GM10248 (cell line): Measurements from ENCODE around the gene MORF4L1.
"Not testable (repeated sequence)": the region's sequence is repeated elsewhere in the genome, so short reads cannot be mapped to it uniquely, and the experiment has no call there.

Source experiments
- CTCF ChIA-PET: fragments of 300-600 bp; sonication (Branson Sonifier 250); formaldehyde crosslinking; extraction: SDS; loops from one replicate; lab custom pipeline; 2021; ENCODE audit warnings: antibody characterized with exemption; lab: Yijun Ruan, JAX
- POLR2A ChIA-PET: fragments of 350-650 bp; sonication (Branson Sonifier 250); formaldehyde crosslinking; extraction: SDS; loops from one replicate; lab custom pipeline; 2020; ENCODE audit warnings: antibody characterized with exemption; lab: Yijun Ruan, JAX
- DNase-seq: peaks from one replicate; pipeline ENCODE4 v3.0.0; 2012; ENCODE audit errors: extremely low spot score
- TF ChIP-seq, protein P1 (sequence below): IDR thresholded peaks from 2 replicates; pipeline ENCODE4 v1.5.1; 2012; ENCODE audit warnings: mild to moderate bottlenecking, low read depth; ENCODE audit errors: extremely low read depth, missing control alignments, control extremely low read depth

MORF4L1 gene

DNA sequence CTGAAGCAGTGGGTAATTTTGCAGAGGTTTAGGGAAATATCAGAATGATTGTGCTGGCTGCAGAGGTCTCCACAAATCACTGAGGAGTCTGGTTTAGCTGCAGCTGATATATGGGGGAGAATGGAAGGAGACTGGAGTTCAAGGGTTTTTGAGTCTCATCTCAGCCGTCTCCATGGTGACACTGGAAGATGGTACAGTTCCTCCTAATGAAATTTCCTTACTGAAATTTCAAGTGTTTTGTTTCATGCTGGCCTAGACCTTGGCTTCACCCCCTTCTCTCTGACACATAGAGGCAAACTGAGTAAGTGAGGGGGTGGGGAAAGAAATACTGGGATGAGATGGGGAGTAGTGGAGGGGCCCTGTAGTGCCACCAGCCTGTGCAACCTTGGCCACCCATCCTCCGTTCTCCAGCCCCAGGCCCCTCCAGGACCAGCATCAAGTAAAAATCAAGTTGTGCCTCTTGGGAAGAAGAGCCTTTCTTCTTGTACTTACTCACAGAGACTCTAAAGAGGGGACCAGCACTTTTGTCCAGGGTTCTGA is 17.8 kb upstream of the MORF4L1 start:
- no peak for DNase-seq
- TF ChIP-seq, protein P1, sequence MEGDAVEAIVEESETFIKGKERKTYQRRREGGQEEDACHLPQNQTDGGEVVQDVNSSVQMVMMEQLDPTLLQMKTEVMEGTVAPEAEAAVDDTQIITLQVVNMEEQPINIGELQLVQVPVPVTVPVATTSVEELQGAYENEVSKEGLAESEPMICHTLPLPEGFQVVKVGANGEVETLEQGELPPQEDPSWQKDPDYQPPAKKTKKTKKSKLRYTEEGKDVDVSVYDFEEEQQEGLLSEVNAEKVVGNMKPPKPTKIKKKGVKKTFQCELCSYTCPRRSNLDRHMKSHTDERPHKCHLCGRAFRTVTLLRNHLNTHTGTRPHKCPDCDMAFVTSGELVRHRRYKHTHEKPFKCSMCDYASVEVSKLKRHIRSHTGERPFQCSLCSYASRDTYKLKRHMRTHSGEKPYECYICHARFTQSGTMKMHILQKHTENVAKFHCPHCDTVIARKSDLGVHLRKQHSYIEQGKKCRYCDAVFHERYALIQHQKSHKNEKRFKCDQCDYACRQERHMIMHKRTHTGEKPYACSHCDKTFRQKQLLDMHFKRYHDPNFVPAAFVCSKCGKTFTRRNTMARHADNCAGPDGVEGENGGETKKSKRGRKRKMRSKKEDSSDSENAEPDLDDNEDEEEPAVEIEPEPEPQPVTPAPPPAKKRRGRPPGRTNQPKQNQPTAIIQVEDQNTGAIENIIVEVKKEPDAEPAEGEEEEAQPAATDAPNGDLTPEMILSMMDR: no peak
- ChIA-PET CTCF (interaction anchor here (1.0 kb wide), 1 partner anchor 22 kb away, joined by 3 read pairs; no protein-coding TSS in a partner anchor), POLR2A (no interaction called here)

DNA sequence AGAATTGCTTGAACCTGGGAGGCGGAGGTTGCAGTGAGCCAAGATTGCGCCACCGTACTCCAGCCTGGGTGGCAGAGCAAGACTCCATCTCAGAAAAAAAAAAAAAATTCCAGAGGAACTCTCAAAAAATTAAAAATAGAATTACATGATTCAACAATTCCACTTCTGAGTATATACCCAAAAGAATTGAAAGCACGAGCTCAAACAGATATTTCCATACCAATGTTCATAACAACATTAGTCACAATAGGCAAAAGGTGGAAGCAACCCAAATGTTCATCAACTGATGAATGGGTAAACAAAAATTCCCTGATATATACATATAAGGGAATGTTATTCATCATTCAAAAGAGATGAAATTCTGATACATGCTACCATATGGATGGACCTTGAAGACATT is 16.9 kb upstream of the MORF4L1 start:
- ChIA-PET POLR2A (no interaction called here), CTCF (interaction anchor here (1.2 kb wide), 1 partner anchor 10 kb away, joined by 3 read pairs; no protein-coding TSS in a partner anchor)
- TF ChIP-seq, protein P1: no peak
- no peak for DNase-seq

DNA sequence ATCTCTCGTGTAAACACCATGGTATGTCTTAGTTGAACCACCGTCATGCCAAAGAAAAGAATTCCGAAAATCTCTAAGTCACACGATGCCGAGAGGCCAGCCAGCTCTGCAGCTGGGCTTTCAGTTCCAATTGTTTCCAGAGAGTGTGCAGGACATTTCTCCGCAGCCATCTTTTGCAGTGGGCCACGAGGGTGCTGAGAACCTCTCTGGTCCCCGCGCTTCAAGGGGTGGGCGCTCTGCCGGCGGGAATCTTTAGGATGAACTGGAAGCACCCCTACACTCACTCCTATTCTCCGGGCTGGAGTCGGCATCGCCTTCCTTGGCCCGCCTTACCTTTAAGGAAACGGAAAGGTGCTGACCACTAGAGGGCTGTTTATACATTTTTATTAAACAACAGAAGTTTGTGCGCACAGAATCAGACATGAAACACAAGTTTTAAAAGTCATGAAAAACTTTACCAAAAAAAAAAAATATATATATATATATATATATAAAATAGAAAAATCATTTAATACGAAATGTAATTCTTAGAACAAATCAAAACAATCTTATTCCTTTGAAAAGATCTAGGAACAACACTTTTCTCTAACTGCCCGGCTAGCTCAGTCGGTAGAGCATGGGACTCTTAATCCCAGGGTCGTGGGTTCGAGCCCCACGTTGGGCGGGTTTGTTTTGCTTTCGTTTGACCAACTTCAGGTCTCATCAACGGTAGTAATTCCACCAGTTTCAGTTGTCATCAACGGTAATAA is 12.5 kb upstream of the MORF4L1 start:
- POLR2A ChIA-PET: interaction anchor here (1.1 kb wide), 1 partner anchor 32 kb away, joined by 3 read pairs; no protein-coding TSS in a partner anchor
- TF ChIP-seq, protein P1: peak; percentile 68
- DNase-seq: peak; percentile 73
- CTCF ChIA-PET: interaction anchor here (0.7 to 1.5 kb wide), 7 partner anchors 9 to 90 kb away, joined by 3 to 7 read pairs (median 3); partner anchors contain the start of gene MORF4L1

DNA sequence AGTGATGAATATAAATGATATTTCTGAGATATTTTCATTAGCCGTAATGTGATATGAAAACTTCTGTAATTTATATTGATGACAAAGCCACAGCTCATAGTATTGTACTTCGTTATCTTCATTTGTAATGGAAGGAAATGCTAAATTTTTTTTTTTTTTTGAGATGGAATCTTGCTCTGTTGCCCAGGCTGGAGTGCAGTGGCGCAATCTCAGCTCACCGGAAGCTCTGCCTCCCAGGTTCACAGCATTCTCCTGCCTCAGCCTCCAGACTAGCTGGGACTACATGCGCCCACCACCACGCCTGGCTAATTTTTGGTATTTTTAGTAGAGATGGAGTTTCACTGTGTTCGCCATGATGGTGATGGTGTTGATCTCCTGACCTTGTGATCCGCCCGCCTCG is 7.1 kb upstream of the MORF4L1 start:
- POLR2A ChIA-PET: interaction anchor here (0.7 kb wide), 1 partner anchor 30 kb away, joined by 4 read pairs; no protein-coding TSS in a partner anchor
- CTCF ChIA-PET: interaction anchor here (0.8 to 1.1 kb wide), 2 partner anchors 9 to 53 kb away, joined by 3 read pairs; no protein-coding TSS in a partner anchor
- not testable (repeated sequence) for DNase-seq

DNA sequence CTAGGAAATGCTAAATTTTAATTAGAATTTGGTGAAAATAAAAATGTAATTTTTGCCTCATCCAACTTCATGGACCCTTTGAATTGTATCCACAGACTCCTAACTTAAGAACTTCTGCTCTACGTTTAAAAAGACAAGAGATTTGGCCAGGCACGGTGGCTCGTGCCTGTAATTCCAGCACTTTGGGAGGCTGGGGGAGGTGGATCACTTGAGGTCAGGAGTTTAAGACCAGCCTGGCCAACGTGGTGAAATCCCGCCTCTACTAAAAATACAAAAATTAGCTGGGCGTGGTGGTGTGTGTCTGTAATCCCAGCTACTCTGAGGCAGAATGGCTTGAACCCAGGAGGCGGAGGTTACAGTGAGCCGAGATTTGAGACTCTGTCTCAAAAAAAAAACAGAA is 6.7 kb upstream of the MORF4L1 start:
- ChIA-PET POLR2A (interaction anchor here (0.7 kb wide), 1 partner anchor 31 kb away, joined by 4 read pairs; no protein-coding TSS in a partner anchor), CTCF (interaction anchor here (1.1 kb wide), 1 partner anchor 54 kb away, joined by 3 read pairs; no protein-coding TSS in a partner anchor)
- not testable (repeated sequence) for DNase-seq

DNA sequence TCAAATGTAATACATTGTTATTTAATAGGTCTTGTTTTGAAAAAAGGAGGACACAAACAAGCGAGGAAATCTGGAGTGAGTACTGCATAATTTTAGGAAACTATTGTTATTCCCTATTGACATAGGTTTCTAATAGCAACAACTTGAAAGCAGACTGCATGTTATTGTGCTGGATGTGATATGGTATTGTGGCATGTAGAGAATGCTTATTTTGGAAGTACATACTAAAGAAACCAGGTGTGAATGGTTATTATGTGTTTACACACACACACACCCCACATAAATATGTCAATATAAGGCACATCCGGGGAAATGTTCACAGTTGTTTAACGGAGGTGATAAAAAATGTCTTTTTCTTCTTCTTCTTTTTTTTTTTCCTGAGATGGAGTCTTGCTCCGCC is 5.9 kb upstream of the MORF4L1 start:
- DNase-seq: no peak
- ChIA-PET CTCF (no interaction called here), POLR2A (no interaction called here)
- TF ChIP-seq, protein P1: no peak

DNA sequence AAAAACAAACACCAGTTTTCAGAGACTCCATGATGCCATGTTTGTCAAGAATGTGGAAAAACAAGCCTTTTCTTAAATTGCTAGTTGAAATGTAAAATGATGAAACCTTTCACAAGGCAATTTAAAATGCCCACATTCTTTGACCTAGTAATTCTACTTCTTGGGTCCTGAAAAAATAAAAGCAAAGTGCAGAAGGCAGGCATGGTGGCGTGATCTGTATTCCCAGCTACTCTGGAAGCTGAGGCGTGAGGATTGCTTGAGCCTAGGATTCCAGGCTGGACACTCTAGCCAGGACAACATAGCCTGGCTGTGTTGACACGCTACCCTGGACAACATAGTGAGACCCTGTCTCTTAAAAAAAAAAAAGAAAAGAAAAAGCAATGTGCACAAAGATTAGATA is 4.3 kb upstream of the MORF4L1 start:
- TF ChIP-seq, protein P1: no peak
- DNase-seq: no peak
- CTCF ChIA-PET: interaction anchor here (1.0 to 1.2 kb wide), 2 partner anchors 8 to 60 kb away, joined by 3 read pairs; no protein-coding TSS in a partner anchor
- POLR2A ChIA-PET: no interaction called here

- CTCF ChIA-PET, DNase-seq: not testable (repeated sequence)
- POLR2A ChIA-PET: interaction anchor here (1.0 kb wide), 1 partner anchor 306 kb away, joined by 3 read pairs; the partner anchor contains the start of gene CHRNA5
Observed at GRCh38 chr15:78871483-78872127, 1.1 kb upstream of the MORF4L1 start.
